ENCODE data around the gene PCDHGA11. TPM values are rescaled to one million over a fixed set of nuclear protein-coding genes. Genes with fewer than 3 reads are reported as not detected.
"Not testable (repeated sequence)": the region's sequence is repeated elsewhere in the genome, so short reads cannot be mapped to it uniquely, and the experiment has no call there.

Gene PCDHGA11
- polyA plus RNA-seq, 3 donors, result 0.32 to 1.1 (median 0.79) TPM

DNA sequence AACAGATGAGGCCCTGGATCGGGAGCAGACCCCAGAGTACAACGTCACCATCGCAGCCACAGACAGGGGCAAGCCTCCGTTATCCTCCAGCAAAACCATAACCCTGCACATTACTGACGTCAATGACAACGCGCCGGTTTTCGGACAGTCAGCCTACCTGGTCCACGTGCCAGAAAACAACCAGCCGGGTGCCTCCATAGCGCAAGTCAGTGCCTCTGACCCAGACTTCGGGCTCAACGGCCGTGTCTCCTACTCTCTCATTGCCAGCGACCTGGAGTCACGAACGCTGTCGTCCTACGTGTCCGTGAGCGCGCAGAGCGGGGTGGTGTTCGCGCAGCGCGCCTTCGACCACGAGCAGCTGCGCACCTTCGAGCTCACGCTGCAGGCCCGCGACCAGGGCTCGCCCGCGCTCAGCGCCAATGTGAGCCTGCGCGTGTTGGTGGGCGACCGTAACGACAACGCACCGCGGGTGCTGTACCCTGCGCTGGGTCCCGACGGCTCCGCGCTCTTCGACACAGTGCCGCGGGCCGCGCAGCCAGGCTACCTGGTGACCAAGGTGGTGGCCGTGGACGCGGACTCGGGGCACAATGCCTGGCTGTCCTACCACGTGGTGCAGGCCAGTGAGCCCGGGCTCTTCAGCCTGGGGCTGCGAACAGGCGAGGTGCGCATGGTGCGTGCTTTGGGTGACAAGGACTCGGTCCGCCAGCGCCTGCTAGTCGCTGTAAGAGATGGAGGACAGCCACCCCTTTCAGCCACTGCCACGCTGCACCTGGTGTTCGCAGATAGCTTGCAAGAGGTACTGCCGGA lies 1.6 kb upstream of the PCDHGA11 start:
- 21 to 31% (median 30%) methylated on average over 74 of the region's 74 CpGs for WGBS, 3 donors
- H3K27ac ChIP-seq (ENCODE audit: low read depth, low read length), result no peak overlapping the region

- WGBS, 3 donors, result 8 to 13% (median 13%) methylated on average over 13 of the region's 13 CpGs
- no peak overlapping the region for H3K27ac ChIP-seq (ENCODE audit: low read depth, low read length)
Measured at GRCh38 chr5:141421489-141421855, 621 bp downstream of the PCDHGA11 start.

DNA sequence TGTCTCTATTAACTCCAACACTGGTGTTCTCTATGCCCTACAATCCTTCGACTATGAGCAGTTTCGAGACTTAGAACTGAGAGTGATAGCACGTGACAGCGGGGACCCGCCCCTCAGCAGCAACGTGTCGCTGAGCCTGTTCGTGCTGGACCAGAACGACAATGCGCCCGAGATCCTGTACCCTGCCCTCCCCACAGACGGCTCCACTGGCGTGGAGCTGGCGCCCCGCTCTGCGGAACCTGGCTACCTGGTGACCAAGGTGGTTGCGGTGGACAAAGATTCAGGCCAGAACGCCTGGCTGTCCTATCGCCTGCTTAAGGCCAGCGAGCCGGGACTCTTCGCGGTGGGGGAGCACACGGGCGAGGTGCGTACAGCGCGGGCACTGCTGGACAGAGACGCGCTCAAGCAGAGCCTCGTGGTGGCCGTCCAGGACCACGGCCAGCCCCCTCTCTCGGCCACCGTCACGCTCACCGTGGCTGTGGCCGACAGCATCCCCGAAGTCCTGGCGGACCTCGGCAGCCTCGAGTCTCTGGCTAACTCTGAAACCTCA lies 2.0 kb downstream of the PCDHGA11 start:
- no peak overlapping the region for H3K27ac ChIP-seq (ENCODE audit: low read depth, low read length)
- WGBS, 3 donors, result 16 to 25% (median 23%) methylated on average over 35 to 42 of the region's 42 CpGs

- no peak overlapping the region for H3K27ac ChIP-seq (ENCODE audit: low read depth, low read length)
- WGBS, 3 donors, result 34 to 46% (median 43%) methylated on average over 53 of the region's 53 CpGs
Measured at GRCh38 chr5:141427783-141428426, 7.1 kb downstream of the PCDHGA11 start.

DNA sequence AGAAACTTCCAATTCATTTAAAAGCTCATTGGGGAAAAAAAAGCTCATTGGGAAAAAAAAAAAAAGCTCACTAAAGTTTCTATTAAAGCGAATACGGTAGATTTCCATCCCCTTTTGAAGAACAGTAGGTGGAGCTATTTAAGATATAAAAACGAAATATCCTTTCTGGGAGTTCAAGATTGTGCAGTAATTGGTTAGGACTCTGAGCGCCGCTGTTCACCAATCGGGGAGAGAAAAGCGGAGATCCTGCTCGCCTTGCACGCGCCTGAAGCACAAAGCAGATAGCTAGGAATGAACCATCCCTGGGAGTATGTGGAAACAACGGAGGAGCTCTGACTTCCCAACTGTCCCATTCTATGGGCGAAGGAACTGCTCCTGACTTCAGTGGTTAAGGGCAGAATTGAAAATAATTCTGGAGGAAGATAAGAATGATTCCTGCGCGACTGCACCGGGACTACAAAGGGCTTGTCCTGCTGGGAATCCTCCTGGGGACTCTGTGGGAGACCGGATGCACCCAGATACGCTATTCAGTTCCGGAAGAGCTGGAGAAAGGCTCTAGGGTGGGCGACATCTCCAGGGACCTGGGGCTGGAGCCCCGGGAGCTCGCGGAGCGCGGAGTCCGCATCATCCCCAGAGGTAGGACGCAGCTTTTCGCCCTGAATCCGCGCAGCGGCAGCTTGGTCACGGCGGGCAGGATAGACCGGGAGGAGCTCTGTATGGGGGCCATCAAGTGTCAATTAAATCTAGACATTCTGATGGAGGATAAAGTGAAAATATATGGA lies 9.7 kb downstream of the PCDHGA11 start, which contains the start of gene PCDHGA12:
Gene PCDHGA12 (plus strand): TSS at position 176 of the 782 bp plus-strand sequence. CDS start 253 bp downstream, at position 429.
- 7 to 12% (median 11%) methylated on average over 33 of the region's 33 CpGs for WGBS, 3 donors
- no peak within 1 kb of the TSS for H3K27ac ChIP-seq (ENCODE audit: low read depth, low read length)

DNA sequence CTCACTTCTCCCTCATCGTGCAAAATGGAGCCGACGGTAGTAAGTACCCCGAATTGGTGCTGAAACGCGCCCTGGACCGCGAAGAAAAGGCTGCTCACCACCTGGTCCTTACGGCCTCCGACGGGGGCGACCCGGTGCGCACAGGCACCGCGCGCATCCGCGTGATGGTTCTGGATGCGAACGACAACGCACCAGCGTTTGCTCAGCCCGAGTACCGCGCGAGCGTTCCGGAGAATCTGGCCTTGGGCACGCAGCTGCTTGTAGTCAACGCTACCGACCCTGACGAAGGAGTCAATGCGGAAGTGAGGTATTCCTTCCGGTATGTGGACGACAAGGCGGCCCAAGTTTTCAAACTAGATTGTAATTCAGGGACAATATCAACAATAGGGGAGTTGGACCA lies 10.4 kb downstream of the PCDHGA11 start:
- H3K27ac ChIP-seq (ENCODE audit: low read depth, low read length), result no peak overlapping the region
- 9 to 14% (median 13%) methylated on average over 37 of the region's 37 CpGs for WGBS, 3 donors

DNA sequence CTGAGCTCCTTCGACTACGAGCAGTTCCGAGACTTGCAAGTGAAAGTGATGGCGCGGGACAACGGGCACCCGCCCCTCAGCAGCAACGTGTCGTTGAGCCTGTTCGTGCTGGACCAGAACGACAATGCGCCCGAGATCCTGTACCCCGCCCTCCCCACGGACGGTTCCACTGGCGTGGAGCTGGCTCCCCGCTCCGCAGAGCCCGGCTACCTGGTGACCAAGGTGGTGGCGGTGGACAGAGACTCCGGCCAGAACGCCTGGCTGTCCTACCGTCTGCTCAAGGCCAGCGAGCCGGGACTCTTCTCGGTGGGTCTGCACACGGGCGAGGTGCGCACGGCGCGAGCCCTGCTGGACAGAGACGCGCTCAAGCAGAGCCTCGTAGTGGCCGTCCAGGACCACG lies 11.5 kb downstream of the PCDHGA11 start:
- 25 to 35% (median 31%) methylated on average over 25 to 38 of the region's 38 CpGs for WGBS, 3 donors
- H3K27ac ChIP-seq (ENCODE audit: low read depth, low read length), result not testable (repeated sequence)

DNA sequence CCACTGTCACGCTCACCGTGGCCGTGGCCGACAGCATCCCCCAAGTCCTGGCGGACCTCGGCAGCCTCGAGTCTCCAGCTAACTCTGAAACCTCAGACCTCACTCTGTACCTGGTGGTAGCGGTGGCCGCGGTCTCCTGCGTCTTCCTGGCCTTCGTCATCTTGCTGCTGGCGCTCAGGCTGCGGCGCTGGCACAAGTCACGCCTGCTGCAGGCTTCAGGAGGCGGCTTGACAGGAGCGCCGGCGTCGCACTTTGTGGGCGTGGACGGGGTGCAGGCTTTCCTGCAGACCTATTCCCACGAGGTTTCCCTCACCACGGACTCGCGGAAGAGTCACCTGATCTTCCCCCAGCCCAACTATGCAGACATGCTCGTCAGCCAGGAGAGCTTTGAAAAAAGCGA lies 11.9 kb downstream of the PCDHGA11 start:
- not testable (repeated sequence) for H3K27ac ChIP-seq (ENCODE audit: low read depth, low read length)
- WGBS, 3 donors, result 18 to 29% (median 28%) methylated on average over 25 to 29 of the region's 29 CpGs

DNA sequence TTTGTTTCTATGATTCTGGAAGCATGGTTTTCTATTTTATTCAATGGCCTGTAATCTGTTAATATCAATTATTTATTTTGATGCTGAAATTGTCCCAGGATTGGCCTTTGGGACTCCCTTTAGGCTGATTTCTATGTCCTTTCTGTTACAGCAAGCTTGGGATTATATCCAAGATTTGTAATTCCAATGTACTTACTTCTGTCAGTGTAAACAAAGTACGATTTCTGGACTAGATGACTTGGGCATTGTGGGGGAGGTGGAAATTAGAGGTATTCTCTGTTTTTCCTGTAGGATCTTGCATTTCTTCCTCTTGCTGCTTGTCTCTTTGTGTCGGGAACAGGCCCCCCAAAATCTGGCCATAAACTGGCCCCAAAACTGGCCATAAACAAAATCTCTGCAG lies 13.2 kb downstream of the PCDHGA11 start:
- WGBS, 3 donors, result 68 to 80% (median 76%) methylated on average over 2 of the region's 2 CpGs
- no peak overlapping the region for H3K27ac ChIP-seq (ENCODE audit: low read depth, low read length)

- no peak overlapping the region for H3K27ac ChIP-seq (ENCODE audit: low read depth, low read length)
- WGBS, 3 donors, result 91 to 93% (median 93%) methylated on average over 2 of the region's 2 CpGs
Measured at GRCh38 chr5:141437221-141437620, 16.4 kb downstream of the PCDHGA11 start.

GRCh38 chr5:141439411-141440141 lies 18.7 kb downstream of the PCDHGA11 start:
- no peak overlapping the region for H3K27ac ChIP-seq (ENCODE audit: low read depth, low read length)
- WGBS, 3 donors, result 60 to 69% (median 69%) methylated on average over 10 of the region's 10 CpGs

DNA sequence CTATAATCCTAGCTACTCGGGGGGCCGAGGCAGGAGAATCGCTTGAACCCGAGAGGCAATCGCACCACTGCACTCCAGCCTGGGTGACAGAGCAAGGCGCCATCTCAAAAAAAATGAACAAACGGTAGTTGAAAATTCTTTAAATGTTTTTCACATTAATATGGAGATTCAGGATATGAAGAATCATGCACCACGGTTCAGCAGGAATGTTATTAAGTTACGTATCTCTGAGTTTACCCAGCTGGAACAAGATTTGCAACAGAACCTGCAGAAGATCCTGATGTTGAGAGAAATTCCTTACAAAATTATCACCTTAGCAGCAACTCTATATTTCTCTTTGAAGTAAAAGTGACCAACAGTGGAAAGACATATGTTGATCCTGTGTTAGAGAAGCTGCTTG lies 19.5 kb downstream of the PCDHGA11 start:
- 92 to 95% (median 93%) methylated on average over 9 of the region's 9 CpGs for WGBS, 3 donors
- no peak overlapping the region for H3K27ac ChIP-seq (ENCODE audit: low read depth, low read length)

- WGBS, 3 donors, result 44 to 52% (median 51%) methylated on average over 50 of the region's 50 CpGs
- H3K27ac ChIP-seq (ENCODE audit: low read depth, low read length), result no peak overlapping the region
Measured at GRCh38 chr5:141441571-141442170, 20.8 kb downstream of the PCDHGA11 start.

GRCh38 chr5:141465351-141465750 lies 44.5 kb downstream of the PCDHGA11 start:
- WGBS, 3 donors, result 95 to 98% (median 97%) methylated on average over 3 of the region's 3 CpGs
- H3K27ac ChIP-seq (ENCODE audit: low read depth, low read length), result no peak overlapping the region

Data from adipose tissue (tissue), 3 donors.